Activated T-cell treated with anti-CD3 and anti-CD28 coated beads for 48 hours (primary cell): ENCODE data around the gene ACLY.
"Not testable (repeated sequence)": the region's sequence is repeated elsewhere in the genome, so short reads cannot be mapped to it uniquely, and the experiment has no call there.

ENCODE experiments used
- DNase-seq: peaks from one replicate; pipeline ENCODE4 v3.0.0-alpha.2; 2020; ENCODE audit warnings: low read depth

ACLY gene

GRCh38 chr17:41910701-41911391 is 7.9 kb downstream of the ACLY start:
- no peak for DNase-seq

- DNase-seq, result no peak
Observed at GRCh38 chr17:41909088-41909487, 9.7 kb downstream of the ACLY start.

GRCh38 chr17:41907633-41908539 is 10.9 kb downstream of the ACLY start:
- no peak for DNase-seq

GRCh38 chr17:41907185-41907556 is 11.6 kb downstream of the ACLY start:
- DNase-seq, result no peak

DNA sequence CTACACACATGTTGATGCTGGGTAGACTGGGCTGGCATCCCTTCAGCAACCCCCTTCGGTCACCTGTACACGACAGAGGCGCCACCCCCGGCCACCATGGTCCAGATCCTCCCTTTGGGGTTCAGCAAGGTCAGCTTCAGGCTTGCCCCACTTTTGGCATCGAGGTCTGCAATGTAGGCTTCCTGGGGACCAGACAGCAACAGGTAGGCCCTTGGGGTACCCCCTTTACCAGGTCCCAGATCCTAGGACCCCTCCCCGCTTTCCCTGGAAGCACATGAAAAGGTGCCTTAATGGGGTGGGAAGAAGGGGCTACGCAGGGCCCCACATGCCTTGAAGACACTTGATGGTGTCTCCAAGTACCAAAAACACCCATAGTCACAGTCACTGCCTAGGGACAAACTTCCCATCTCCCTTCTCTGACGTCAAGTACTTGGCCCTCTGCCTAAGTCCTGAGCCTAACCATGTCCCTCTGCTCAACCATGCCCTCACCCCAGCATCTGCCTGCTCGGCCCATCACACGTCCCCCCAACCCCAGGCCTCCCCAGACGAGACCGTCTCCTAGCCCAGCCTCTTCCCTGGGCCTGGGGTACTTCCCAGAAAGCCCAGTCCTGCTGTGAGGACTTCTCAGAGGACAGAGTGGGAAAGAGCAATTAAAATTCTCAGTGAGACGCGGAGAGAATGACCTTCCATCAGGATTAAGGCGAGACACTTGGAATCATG is 12.1 kb downstream of the ACLY start:
- no peak for DNase-seq

GRCh38 chr17:41905172-41905571 is 13.6 kb downstream of the ACLY start:
- no peak for DNase-seq

- no peak for DNase-seq
Observed at GRCh38 chr17:41904242-41904841, 14.4 kb downstream of the ACLY start.

GRCh38 chr17:41901646-41902045 is 17.1 kb downstream of the ACLY start:
- DNase-seq, result no peak

DNA sequence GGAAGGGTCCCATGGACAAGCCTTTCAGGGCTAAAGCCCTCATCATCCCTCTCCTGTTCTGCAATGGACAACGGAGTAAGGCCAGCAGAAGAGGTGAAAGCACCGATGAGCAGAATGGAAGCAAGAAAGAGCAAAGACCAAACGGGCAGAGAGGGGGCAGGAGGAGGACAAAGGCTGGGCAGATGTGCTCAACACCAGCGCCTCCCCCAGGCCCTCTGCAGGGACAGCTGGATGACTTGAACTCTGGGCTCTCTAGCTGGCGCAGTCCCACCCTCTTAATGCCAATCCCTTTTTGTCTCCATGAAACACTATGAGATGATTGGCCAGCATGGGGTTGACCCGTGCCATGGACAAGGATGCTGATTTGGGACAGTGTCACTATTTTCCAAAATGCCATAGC is 22.0 kb downstream of the ACLY start:
- no peak for DNase-seq

- no peak for DNase-seq
Observed at GRCh38 chr17:41895617-41896016, 23.1 kb downstream of the ACLY start.

DNA sequence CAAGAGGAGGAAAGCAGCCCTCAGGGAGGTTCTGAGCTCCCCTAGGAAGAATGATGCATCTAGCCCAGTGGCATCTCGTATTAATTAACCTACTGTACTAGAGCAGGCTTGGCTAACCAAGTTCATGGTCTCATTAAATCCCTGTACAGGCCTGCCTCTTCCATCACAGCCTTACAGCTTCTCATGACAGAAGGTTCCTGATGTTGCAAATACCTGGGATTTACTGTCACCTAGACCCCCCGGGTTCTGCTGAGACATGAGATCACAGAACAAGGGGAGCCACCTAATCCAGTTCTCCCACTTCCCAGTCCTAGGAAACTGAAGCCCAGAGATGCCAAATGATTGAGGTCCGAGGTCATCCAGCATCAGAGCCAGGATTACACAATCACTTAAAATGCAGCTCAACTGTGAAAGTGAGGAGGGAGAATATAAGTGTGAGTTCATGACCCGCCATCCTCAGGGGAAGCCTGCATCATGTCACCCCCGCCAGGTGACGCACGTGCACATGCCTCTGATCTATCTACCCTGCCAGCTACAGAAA is 23.9 kb downstream of the ACLY start:
- DNase-seq, result no peak

- DNase-seq, result no peak
Observed at GRCh38 chr17:41893384-41893783, 25.4 kb downstream of the ACLY start.

GRCh38 chr17:41892021-41892376 is 26.8 kb downstream of the ACLY start:
- DNase-seq, result no peak

DNA sequence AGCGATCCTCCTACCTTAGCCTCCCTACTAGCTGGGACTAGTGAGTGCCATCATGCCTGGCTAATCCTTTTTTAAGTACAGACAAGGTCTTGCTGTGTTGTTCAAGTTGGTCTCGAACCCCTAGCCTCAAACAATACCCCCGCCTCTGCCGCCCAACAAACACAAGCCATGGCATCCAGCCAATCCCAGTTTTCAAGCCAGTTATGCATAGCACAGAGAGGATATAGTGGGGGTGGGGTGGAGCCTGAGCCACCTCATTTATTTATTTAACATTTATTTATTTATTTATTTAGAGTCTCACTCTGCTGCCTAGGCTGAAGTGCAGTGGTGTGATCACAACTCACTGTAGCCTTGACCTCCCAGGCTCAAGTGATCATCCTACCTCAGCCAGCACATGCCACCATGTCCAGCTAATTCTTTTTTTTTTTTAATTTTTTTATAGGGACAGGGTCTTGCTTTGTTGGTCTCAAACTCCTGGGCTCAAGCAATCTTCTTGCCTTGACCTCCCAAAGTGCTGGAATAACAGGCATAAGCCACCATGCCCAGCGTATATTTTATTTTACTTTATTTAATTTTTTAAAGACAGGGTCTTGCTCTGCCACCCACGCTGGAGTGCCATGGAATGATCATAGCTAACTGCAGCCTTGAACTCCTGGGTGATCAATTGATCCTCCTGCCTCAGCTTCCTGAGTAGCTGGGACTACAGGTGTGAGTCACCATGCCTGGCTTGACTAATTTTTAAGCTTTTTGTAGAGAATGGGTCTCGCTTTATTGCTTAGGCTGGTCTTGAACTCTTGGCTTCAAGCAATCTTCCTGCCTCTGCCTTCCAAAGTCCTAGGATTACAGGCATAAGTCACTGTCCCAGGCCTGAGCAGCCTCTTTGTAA is 27.4 kb downstream of the ACLY start:
- DNase-seq, result no peak

- no peak for DNase-seq
Observed at GRCh38 chr17:41888332-41888965, 30.3 kb downstream of the ACLY start.

DNA sequence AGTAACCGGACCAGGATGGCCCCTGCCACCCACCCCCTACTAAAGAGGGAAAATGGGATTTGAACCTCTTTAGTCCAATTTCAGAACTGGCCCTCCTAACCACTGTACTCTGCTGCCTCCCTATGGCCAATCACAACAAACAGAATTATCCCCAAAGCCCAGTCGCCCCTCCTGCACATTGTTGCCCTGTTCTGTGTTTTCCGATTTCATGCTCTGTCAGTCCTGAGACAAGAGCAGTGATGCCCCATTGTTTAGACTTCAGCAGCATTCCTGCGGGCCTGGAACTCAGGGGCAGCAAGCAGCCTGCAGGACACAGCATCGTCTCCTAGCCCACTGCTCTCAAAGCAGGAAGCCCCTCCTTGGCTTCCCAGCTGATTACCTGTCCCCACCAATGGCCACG is 33.0 kb downstream of the ACLY start:
- DNase-seq, result no peak

DNA sequence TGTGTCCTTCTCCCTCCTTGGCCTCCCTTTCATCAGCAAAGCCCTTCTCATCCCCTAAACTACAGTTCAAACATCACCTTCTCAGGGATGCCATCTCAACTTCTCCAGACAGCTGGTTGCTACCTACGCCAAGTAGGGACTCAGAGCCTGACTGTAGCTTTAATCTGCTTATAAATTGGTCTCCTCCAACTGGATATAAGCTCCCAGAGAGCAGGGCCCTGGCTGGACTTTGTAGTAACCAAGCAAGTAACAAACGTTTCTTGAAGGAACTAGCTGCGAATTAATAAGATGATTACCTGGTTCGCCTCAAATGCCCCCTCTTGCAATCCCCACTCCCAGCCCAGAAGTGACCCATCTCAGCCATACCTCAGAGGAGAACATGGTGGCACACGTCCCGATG is 36.0 kb downstream of the ACLY start:
- no peak for DNase-seq

DNA sequence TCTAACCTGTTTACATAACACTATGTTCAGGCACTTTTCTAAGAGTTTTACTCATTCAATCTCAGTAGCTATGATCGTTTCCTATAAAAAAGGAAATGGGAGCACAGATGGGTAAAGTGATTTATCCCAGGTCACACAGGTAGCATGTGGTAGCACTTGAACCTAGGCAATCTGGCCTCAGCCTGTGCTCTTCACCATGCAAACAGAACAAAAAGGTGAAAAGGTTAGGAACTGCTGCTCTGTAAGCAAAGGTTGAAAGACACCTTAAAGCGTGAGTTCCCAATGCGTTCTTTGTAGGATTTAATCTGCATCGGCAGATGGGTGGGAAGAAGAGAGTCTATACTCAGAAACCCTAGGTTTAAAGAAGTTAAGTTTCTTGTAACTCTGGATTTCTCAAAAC is 38.6 kb downstream of the ACLY start:
- no peak for DNase-seq

GRCh38 chr17:41874293-41874670 is 44.5 kb downstream of the ACLY start:
- not testable (repeated sequence) for DNase-seq

GRCh38 chr17:41873559-41874292 is 45.0 kb downstream of the ACLY start:
- no peak for DNase-seq
